Stimulated activated CD8-positive, alpha-beta memory T cell treated with anti-CD3 and anti-CD28 coated beads, Interleukin-12 subunit alpha, Interleukin-12 subunit beta, amount 100 ng/mL, for 1 hour (primary cell): ENCODE data around the gene SLC13A4.
"Not testable (repeated sequence)": the region's sequence is repeated elsewhere in the genome, so short reads cannot be mapped to it uniquely, and the experiment has no call there.

Source experiments
- DNase-seq: peaks from one replicate; pipeline ENCODE4 v3.0.0-alpha.2; 2020; ENCODE audit warnings: low read depth

Gene SLC13A4

GRCh38 chr7:135662123-135662372 lies 65.9 kb downstream of the SLC13A4 start:
- no peak for DNase-seq

GRCh38 chr7:135661311-135662122 lies 66.5 kb downstream of the SLC13A4 start:
- DNase-seq, result no peak

DNA sequence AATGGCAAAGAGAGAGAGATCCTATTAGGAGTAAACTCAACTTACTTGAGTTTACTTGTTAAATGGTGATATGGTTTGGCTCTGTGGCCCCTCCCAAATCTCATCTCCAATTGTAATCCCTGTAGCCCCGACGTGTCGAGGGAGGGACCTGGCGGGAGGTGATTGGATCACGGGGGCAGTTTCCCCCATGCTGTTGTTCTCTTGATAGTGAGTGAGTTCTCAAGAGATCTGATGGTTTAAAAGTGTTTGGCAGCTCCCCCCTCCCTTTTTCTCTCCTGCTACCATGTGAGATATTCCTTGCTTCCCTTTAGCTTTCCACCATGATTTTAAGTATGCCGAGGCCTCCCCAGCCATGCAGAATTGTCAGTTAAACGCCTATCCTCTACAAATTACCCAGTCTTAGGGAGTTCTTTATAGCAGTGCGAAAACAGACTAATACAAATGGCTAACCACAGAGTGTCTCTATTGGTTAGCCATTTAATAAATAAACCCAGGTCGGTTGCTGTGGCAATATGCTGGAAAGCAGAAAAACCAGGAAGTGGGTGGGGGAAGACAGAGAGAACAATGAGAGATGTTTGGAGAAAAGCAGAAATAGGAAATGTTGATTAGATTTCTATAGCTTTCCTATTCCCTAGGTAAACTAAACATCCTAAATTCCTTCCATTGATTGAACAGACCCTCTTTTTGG lies 68.7 kb downstream of the SLC13A4 start:
- no peak for DNase-seq

DNA sequence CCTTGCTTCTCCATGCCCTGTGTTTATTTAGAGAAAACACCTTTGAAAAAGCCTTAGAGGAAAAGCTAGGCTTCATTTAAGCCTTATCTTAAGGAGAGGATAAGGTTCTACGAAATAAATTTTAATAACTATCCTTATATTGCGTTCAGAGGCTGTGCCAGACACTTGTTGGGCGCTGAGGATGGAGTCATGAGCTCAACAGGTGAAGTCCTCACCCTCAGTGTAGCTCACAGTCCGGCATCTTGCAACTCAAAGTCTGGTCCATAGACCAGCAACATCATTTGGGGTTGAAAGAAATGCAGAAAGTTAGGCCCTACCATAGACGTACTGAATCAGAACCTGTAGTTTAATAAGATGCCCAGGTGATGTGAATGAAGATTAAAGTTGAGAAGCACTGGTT lies 69.4 kb downstream of the SLC13A4 start:
- DNase-seq, result no peak

DNA sequence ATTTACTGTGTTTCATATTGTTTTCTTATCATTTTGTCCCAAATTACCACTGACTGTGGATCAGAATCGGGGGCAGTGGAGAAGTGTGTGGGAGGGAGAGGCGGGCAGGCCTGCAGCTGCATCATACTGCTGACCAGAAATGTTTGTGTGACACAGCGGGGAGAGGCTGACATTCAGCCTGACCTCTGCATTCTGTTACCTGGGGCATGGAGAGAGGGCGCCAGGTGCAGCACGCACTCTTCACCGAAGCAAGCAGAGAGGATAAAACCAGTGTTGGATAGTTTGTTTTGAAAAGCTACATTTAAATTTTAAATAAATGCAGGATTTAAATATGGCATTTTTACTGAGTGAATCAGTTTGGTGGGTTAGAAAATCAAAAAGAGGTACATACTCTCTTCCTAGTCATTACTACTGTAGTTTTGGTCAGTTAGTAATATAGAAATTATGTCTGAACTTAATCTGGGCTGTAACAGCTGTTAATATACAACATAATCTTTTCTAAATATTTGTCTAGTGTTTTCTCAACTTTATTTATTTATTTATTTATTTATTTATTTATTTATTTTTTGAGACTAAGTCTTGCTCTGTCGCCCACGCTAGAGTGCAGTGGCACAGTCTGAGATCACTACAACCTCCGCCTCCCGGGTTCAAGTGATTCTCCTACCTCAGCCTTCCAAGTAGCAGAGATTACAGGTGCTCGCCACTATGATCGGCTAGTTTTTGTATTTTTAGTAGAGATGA lies 74.5 kb downstream of the SLC13A4 start:
- DNase-seq, result no peak

DNA sequence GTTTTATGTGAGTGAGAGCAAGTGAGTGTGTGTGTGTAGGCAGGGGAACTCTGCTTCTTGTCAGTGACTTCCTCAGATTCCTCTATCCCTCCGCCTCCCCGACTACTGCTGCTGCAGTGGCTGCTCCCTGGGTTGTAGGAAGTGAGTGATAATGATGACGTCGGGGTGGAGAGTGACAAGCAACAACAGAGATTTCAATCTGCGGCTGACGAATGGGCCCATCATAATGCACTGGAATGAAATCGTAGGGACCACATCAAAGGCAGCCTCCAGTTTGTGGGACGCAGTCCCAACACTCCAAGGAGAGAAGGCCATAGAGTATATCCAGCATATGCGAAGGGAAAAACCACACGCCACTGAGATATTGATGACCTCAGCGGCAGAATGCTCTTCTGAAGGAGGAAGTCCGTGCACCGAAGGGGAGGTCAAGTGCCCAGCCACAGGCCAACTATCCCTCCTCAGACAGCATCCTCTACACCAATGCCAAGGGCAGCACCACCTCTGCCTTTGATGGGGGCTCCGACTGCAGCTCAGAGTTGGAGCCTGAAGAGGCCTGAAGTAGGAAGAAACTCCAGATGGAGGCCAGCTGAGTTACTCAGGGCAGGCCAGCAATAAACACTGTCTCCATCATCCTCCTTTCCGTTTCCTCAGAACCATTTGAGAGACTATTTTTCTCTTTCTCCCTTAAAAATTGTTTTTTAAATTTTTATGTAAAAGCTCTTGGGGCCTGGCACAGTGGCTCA lies 77.0 kb downstream of the SLC13A4 start:
- no peak for DNase-seq

DNA sequence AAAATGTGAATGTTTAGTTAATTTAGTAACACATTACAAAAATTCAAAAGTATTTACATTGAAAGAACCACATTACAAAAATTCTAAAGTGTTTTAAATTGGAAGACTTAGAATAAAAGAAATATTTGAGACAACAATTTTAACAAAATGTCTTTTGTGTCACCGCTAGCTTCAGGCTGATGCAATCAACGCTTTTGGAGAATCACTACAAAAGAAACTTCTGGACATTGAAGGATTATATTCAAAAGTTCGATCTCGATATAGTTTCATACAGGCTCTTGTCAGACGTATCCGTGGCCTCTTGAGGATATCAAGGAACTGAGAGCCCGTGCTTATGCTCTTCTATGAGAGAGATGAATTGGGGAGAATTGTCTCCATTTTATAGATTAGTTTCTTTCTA lies 79.8 kb downstream of the SLC13A4 start:
- no peak for DNase-seq

DNA sequence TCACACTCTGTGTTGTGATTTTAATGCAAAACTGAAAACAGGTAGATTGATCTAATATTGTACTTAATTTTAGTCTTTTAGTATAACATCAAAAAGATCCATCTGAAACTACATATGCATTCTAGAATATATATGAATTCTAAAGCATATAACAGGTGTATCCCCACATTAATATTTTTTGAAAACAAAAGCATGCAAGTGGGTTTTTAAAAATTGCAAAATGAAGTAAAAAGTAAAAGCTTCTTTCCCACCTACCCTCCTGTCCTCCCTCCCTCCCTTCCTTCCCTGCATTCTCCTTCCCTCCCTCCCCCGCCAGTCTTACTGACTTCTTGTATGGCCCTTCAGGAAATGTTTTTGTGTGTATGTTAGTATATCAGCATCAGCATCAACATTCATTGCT lies 80.2 kb downstream of the SLC13A4 start:
- no peak for DNase-seq

- DNase-seq, result no peak
These were observed 82.6 kb downstream of the SLC13A4 start for GRCh38 chr7:135645296-135645904.

- DNase-seq, result no peak
These were observed 83.3 kb downstream of the SLC13A4 start for GRCh38 chr7:135644729-135645128.

GRCh38 chr7:135644154-135644553 lies 83.8 kb downstream of the SLC13A4 start:
- no peak for DNase-seq

DNA sequence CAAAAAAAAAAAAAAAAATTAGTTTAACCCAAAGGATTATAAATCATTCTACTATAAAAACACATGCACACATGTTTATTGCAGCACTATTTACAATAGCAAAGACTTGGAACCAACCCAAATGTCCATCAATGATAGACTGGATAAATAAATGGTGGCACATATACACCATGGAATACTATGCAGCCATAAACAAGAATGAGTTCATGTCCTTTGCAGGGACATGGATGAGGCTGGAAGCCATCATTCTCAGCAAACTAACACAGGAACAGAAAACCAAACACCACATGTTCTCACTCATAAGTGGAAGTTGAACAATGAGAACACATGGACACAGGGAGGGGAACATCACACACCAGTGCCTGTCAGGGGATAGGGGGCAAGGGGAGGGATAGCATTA lies 88.3 kb downstream of the SLC13A4 start:
- DNase-seq, result not testable (repeated sequence)

GRCh38 chr7:135634191-135634878 lies 93.7 kb downstream of the SLC13A4 start:
- no peak for DNase-seq
